GM10266 (cell line): ENCODE data around the gene CCNY.

Source experiments
- DNase-seq: peaks from one replicate; pipeline ENCODE4 v3.0.0; 2012; ENCODE audit errors: extremely low spot score
- CTCF ChIP-seq: IDR thresholded peaks from 2 replicates; pipeline ENCODE4 v1.5.1; 2012; ENCODE audit warnings: mild to moderate bottlenecking, low read depth; ENCODE audit not compliant: control insufficient read depth, insufficient read depth; ENCODE audit errors: missing control alignments

The CCNY gene

GRCh38 chr10:35466661-35467060, 130.4 kb downstream of the CCNY start:
- TF ChIP-seq CTCF = no peak
- DNase-seq = no peak

- DNase-seq = no peak
- TF ChIP-seq CTCF = no peak
Observed at GRCh38 chr10:35467186-35467585, 130.9 kb downstream of the CCNY start.

- no peak for TF ChIP-seq CTCF
- DNase-seq = no peak
Observed at GRCh38 chr10:35470248-35470924, 134.1 kb downstream of the CCNY start.

- no peak for DNase-seq
- no peak for TF ChIP-seq CTCF
Observed at GRCh38 chr10:35470925-35471315, 134.6 kb downstream of the CCNY start.

- no peak for TF ChIP-seq CTCF
- DNase-seq = no peak
Observed at GRCh38 chr10:35471435-35471834, 135.1 kb downstream of the CCNY start.

- no peak for DNase-seq
- no peak for TF ChIP-seq CTCF
Observed at GRCh38 chr10:35480142-35480541, 143.8 kb downstream of the CCNY start.

- no peak for DNase-seq
- no peak for TF ChIP-seq CTCF
Observed at GRCh38 chr10:35481413-35481812, 145.1 kb downstream of the CCNY start.
